Tibial artery (tissue), 4 donors: ENCODE data around the gene MRPL17.

Source experiments
- DNase-seq, 2 donors: peaks; one replicate each; pipeline ENCODE4 v3.0.0-alpha.2; 2019
- H3K27ac ChIP-seq, 2 donors: fragments of 200-600 bp; sonication (generic) in 1 of 2; 1 replicate in 1 of 2; 2 replicates in 1 of 2; pipeline ENCODE4 v1.5.1; 2018 to 2019; ENCODE audit warnings: mild to moderate bottlenecking in 1 of 2
- H3K27me3 ChIP-seq, 2 donors: fragments of 200-600 bp; sonication (generic) in 1 of 2; one replicate each; pipeline versions ENCODE4 v1.5.1 to v1.6.0; 2016 to 2019
- H3K36me3 ChIP-seq, 3 donors: fragments of 200-600 bp; sonication (generic) in 2 of 3; one replicate each; pipeline ENCODE4 v1.5.1; 2016 to 2019; ENCODE audit warnings: mild to moderate bottlenecking in 2 of 3
- H3K4me1 ChIP-seq, 4 donors: fragments of 200-600 bp; sonication (generic) in 2 of 4; 1 replicate in 3 of 4; 2 replicates in 1 of 4; pipeline ENCODE4 v1.5.1; 2016 to 2019
- H3K4me3 ChIP-seq, 2 donors: fragments of 200-600 bp; sonication (generic) in 1 of 2; 1 replicate in 1 of 2; 2 replicates in 1 of 2; pipeline ENCODE4 v1.5.1; 2018 to 2019; ENCODE audit warnings: mild to moderate bottlenecking in 2 of 2
- H3K9me3 ChIP-seq, 3 donors: fragments of 200-600 bp; sonication (generic) in 1 of 3; one replicate each; pipeline ENCODE4 v1.5.1; 2016 to 2019
- intact Hi-C: fragments of 100-400 bp; cut with DNase I; formaldehyde crosslinking; loops from one replicate; pipeline ENCODE4 v1.15.0; 2023; ENCODE audit warnings: low total_unique reads
- TF ChIP-seq, protein P1 (sequence below), 2 experiments: fragments of 200-600 bp in 1 of 2; fragments of 450-650 bp in 1 of 2; IDR thresholded peaks; one replicate each; pipeline ENCODE4 v1.5.1; 2017 to 2019; ENCODE audit warnings: antibody characterized with exemption in 2 of 2, mild to moderate bottlenecking in 1 of 2, moderate library complexity in 1 of 2

MRPL17 gene

DNA sequence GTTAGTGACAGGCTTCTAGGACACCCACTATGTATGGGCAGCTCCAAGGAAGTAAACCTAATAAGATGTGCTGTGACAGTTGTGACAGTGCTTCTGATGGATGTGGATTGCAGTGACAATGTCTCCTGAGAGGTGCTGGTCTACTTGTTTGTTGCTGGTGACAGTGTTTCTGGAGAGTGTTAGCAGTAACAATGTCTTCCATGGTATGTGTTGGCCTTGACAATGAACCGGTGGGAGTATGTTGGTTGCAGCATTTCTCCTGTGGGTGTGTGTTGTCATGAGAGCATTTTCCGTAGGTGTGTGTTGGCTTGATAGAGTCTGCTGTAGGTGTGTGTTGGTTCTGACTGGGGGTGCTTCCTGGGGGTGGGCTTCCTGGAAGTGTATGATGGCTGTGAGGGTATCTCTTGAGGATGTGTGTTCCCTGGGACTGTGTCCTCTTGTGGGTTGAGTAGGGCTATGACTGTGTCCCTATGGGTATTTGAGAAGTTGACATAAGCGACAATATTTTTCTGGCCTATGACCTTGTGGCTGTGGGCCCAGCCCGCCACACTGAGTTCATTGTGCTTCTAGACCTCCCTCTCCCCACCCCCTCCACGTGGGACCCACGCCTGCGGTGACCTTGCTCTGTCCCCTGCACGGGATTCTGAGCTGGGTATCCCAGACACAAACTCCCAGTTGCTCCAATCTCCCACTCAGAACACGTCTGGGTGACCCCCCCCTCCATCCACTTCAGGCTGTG lies 28.7 kb downstream of the MRPL17 start:
- DNase-seq, result no peak
- peak overlapping the region; percentile 56 to 62 for H3K4me3 ChIP-seq
- no peaks in the 10 kb centered on the region for H3K27me3 ChIP-seq
- H3K27ac ChIP-seq, result peak overlapping the region; percentile 76 to 80
- TF ChIP-seq, protein P1, sequence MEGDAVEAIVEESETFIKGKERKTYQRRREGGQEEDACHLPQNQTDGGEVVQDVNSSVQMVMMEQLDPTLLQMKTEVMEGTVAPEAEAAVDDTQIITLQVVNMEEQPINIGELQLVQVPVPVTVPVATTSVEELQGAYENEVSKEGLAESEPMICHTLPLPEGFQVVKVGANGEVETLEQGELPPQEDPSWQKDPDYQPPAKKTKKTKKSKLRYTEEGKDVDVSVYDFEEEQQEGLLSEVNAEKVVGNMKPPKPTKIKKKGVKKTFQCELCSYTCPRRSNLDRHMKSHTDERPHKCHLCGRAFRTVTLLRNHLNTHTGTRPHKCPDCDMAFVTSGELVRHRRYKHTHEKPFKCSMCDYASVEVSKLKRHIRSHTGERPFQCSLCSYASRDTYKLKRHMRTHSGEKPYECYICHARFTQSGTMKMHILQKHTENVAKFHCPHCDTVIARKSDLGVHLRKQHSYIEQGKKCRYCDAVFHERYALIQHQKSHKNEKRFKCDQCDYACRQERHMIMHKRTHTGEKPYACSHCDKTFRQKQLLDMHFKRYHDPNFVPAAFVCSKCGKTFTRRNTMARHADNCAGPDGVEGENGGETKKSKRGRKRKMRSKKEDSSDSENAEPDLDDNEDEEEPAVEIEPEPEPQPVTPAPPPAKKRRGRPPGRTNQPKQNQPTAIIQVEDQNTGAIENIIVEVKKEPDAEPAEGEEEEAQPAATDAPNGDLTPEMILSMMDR (IDR thresholded peaks at IDR 0.05), result no peak
- H3K4me1 ChIP-seq, result peaks cover 0 to 34% (median 9%) of the 10 kb centered on the region in 4 donors
- no peaks in the 10 kb centered on the region for H3K36me3 ChIP-seq
- intact Hi-C loops, result loop anchor here (5.0 kb wide), 1 partner anchor 42 kb away; the partner anchor contains the start of gene TAF10
- H3K9me3 ChIP-seq, result no peaks in the 10 kb centered on the region

DNA sequence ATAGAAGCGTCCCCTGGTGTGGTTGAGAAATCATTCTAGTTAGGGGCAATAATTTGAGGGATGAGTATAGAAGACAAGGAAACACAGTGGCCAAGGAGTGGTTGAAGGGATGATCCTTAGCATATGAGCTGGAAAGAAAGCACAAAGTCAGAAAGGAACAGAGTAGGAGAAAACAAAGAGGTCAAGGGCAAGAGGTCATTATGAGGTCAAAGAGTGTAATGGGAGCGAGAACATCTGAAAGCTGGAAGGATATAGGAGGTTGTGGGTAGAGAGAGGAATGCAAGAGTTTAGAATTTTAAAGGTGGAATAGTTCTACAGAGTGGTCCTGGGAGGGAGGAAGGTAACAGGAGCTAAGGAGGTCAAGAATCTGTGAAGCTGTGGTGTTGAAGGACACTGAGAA lies 29.5 kb downstream of the MRPL17 start:
- DNase-seq, result no peak
- no peaks in the 10 kb centered on the region for H3K9me3 ChIP-seq
- H3K4me3 ChIP-seq, result no peak overlapping the region
- no peaks in the 10 kb centered on the region for H3K36me3 ChIP-seq
- peaks cover 0 to 34% (median 9%) of the 10 kb centered on the region in 4 donors for H3K4me1 ChIP-seq
- TF ChIP-seq, protein P1 (IDR thresholded peaks at IDR 0.05), result no peak
- intact Hi-C loops, result no loop called here
- peak overlapping the region in 1 of 2 donors; percentile 76 for H3K27ac ChIP-seq
- H3K27me3 ChIP-seq, result no peaks in the 10 kb centered on the region

GRCh38 chr11:6653097-6653496 lies 30.0 kb downstream of the MRPL17 start:
- intact Hi-C loops, result no loop called here
- Histone ChIP-seq H3K9me3 (no peaks in the 10 kb centered on the region), H3K4me3 (no peak overlapping the region), H3K36me3 (no peaks in the 10 kb centered on the region), H3K27me3 (no peaks in the 10 kb centered on the region), H3K4me1 (peaks cover 0 to 39% (median 9%) of the 10 kb centered on the region in 4 donors), H3K27ac (peak overlapping the region in 1 of 2 donors; percentile 11)
- no peak for DNase-seq
- TF ChIP-seq, protein P1 (IDR thresholded peaks at IDR 0.05), result no peak

GRCh38 chr11:6652182-6652581 lies 31.0 kb downstream of the MRPL17 start:
- no peaks in the 10 kb centered on the region for H3K27me3 ChIP-seq
- H3K4me1 ChIP-seq, result peaks cover 0 to 39% (median 13%) of the 10 kb centered on the region in 4 donors
- intact Hi-C loops, result no loop called here
- no peak overlapping the region for H3K4me3 ChIP-seq
- no peaks in the 10 kb centered on the region for H3K36me3 ChIP-seq
- TF ChIP-seq, protein P1 (IDR thresholded peaks at IDR 0.05), result no peak
- no peaks in the 10 kb centered on the region for H3K9me3 ChIP-seq
- no peak for DNase-seq
- no peak overlapping the region for H3K27ac ChIP-seq

DNA sequence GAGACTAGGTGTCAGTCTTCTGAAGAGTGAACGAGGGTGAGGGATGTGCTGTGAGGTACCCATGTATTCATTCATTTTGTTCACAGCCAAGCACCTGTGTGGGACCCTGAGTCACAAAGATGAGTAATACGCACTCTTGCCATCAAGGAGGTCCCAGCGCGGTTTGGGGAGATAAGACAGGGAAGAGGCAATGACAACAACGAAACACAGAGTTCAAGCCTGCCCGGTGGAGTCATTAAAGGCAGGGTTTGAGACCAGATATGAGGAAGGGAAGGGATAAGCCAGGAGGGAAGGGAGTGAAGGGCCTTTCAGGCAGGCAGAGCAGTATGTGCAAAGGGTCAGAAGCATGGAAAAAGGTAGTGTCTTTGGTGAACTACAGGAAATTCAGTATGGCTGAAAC lies 32.2 kb downstream of the MRPL17 start:
- H3K27ac ChIP-seq, result no peak overlapping the region
- H3K4me3 ChIP-seq, result no peak overlapping the region
- H3K36me3 ChIP-seq, result no peaks in the 10 kb centered on the region
- TF ChIP-seq, protein P1 (IDR thresholded peaks at IDR 0.05), result no peak
- H3K27me3 ChIP-seq, result no peaks in the 10 kb centered on the region
- no peaks in the 10 kb centered on the region for H3K9me3 ChIP-seq
- no peak for DNase-seq
- intact Hi-C loops, result no loop called here
- peaks cover 0 to 39% (median 25%) of the 10 kb centered on the region in 4 donors for H3K4me1 ChIP-seq
